ENCODE results near the gene NTN1. TPM values are rescaled to one million over a fixed set of nuclear protein-coding genes. Genes with fewer than 3 reads are reported as not detected.
"Not testable (repeated sequence)": the region's sequence is repeated elsewhere in the genome, so short reads cannot be mapped to it uniquely, and the experiment has no call there.

NTN1 gene
- total RNA-seq, 1 experiment from 2014 or later: 17.7 TPM

DNA sequence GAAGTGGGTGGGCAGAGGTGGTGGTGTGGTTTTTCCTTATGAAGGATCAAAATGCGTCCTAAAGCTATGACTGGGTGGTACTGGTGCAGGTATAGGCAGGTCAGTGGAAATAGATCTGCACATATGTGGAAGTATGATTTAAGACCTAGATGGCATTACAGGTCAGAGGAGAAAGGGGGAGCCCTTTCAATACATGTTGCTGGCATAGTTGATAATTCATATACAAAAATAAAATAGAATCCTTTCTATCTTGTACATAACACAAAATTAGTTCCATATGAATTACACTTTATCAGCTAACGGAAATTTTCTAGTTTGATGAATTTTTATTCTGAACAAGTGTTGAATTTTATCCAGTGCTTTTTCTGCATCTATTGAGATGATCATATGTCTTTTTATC lies 35.0 kb upstream of the NTN1 start:
- Histone ChIP-seq H3K36me3 (ENCODE audit: low read depth) (no peaks in the 10 kb centered on the region), H4K20me1 (ENCODE audit: insufficient read depth) (no peaks in the 10 kb centered on the region), H3K27ac (no peak overlapping the region), H3F3A (ENCODE audit: insufficient read depth, low read depth) (no peaks in the 10 kb centered on the region), H3K79me2 (ENCODE audit: low read depth) (no peaks in the 10 kb centered on the region), H2AFZ (no peak overlapping the region), H3K9me3 (ENCODE audit: insufficient read depth, low read depth) (no peaks in the 10 kb centered on the region), H3K4me1 (replicated peaks; ENCODE audit: insufficient read depth) (no peaks in the 10 kb centered on the region), H3K9me2 (ENCODE audit: insufficient read depth) (no peaks in the 10 kb centered on the region), H3K4me3 (no peak overlapping the region), H3K4me2 (no peak overlapping the region), H3K27me3 (ENCODE audit: insufficient read depth, low read depth) (no peaks in the 10 kb centered on the region)
- intact Hi-C loops (cut with micrococcal nuclease; ENCODE audit: unreplicated experiment): no loop called here
- no TSS peak for BruUV-seq (replicated peaks)
- POLR2A ChIA-PET (ENCODE audit: unreplicated experiment): no interaction called here
- no peak for TF ChIP-seq EZH2 (IDR thresholded peaks at IDR 0.05; ENCODE audit: low read depth)
- TF ChIP-seq, protein P1, sequence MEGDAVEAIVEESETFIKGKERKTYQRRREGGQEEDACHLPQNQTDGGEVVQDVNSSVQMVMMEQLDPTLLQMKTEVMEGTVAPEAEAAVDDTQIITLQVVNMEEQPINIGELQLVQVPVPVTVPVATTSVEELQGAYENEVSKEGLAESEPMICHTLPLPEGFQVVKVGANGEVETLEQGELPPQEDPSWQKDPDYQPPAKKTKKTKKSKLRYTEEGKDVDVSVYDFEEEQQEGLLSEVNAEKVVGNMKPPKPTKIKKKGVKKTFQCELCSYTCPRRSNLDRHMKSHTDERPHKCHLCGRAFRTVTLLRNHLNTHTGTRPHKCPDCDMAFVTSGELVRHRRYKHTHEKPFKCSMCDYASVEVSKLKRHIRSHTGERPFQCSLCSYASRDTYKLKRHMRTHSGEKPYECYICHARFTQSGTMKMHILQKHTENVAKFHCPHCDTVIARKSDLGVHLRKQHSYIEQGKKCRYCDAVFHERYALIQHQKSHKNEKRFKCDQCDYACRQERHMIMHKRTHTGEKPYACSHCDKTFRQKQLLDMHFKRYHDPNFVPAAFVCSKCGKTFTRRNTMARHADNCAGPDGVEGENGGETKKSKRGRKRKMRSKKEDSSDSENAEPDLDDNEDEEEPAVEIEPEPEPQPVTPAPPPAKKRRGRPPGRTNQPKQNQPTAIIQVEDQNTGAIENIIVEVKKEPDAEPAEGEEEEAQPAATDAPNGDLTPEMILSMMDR (conservative IDR thresholded peaks at IDR 0.05): peak; percentile 33; the same call in 1 of the 2 replicates
- CTCF ChIA-PET: no interaction called here
- DNase-seq: no peak

DNA sequence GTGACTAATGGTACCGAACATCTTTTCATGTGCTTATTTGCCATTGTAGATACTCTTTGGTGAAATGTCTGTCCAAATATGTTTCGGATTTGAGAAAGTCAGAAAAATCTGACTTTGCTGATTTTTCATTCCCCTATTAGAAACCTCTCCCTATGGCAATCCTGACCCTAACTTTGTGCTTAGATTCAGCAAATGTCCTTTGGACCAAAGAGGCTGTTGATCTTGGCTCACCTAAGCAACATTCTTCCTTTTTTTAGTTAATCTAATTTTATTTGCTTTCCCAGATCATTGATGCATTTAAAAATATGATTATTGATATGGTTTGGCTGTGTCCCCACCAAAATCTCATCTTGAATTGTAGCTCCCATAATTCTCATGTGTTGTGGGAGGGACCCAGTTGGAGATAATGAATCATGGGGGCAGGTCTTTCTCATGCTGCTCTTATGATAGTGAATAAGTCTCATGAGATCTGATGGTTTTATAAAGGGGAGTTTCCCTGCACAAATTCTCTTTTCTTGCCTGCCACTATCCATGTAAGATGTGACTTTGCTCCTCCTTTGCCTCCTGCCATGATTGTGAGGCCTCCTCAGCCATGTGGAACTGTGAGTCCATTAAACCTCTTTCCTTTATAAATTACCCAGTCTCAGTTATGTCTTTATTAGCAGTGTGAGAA lies 32.9 kb upstream of the NTN1 start:
- POLR2A ChIA-PET (ENCODE audit: unreplicated experiment); H3K9me3 ChIP-seq (ENCODE audit: insufficient read depth, low read depth); BruUV-seq (replicated peaks); H3K36me3 ChIP-seq (ENCODE audit: low read depth); H3K79me2 ChIP-seq (ENCODE audit: low read depth); H3K4me1 ChIP-seq (replicated peaks; ENCODE audit: insufficient read depth); H3F3A ChIP-seq (ENCODE audit: insufficient read depth, low read depth); DNase-seq; intact Hi-C loops (cut with micrococcal nuclease; ENCODE audit: unreplicated experiment); H3K4me3 ChIP-seq; CTCF ChIA-PET; H3K27me3 ChIP-seq (ENCODE audit: insufficient read depth, low read depth); H4K20me1 ChIP-seq (ENCODE audit: insufficient read depth); H3K27ac ChIP-seq; H2AFZ ChIP-seq; H3K9me2 ChIP-seq (ENCODE audit: insufficient read depth); H3K4me2 ChIP-seq: not testable (repeated sequence)

DNA sequence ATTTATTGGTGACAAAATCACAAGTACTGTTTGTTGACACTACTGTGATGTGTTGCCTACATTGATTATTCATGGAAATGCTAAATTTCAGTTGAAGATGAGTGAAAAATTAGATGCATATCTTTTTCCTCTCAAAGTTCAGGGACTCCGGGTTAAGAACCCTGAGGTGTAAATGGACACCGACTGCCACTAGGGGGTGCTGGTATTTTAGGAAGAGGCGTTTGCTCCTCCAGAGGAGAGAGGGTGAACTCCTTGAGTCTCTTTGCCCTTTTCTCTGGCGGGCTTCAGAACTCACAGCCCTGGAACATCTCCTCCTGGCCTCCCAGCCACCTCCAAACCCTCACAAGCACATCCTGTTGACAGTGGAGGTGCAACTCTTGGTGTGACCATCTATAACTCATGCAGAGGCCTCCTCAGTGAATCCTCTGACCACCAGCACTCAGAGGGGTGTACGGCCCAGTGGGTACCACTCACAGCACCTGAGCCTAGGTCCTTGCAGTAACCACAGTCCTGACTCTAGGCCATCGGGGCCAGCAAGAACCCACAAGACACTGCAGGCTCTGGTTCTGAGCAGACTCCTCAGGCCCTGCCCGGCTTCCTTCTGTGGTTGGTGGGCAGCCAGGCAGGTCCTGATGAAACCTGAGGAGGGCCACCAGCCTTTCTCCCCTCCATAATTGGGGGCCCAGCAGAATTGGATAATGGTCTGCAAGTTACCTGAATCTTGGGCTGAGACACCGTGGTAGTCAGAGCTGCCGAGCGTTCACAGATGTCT lies 29.6 kb upstream of the NTN1 start:
- intact Hi-C loops (cut with micrococcal nuclease; ENCODE audit: unreplicated experiment): loop anchor here (1.0 to 10.0 kb wide), 2 partner anchors 413 to 531 kb away; no protein-coding TSS in a partner anchor
- Histone ChIP-seq H3K4me3 (no peak overlapping the region), H4K20me1 (ENCODE audit: insufficient read depth) (no peaks in the 10 kb centered on the region), H3F3A (ENCODE audit: insufficient read depth, low read depth) (no peaks in the 10 kb centered on the region), H3K27me3 (ENCODE audit: insufficient read depth, low read depth) (no peaks in the 10 kb centered on the region), H3K36me3 (ENCODE audit: low read depth) (no peaks in the 10 kb centered on the region), H3K27ac (no peak overlapping the region), H3K9me3 (ENCODE audit: insufficient read depth, low read depth) (no peaks in the 10 kb centered on the region), H3K79me2 (ENCODE audit: low read depth) (no peaks in the 10 kb centered on the region), H3K9me2 (ENCODE audit: insufficient read depth) (no peaks in the 10 kb centered on the region), H3K4me1 (replicated peaks; ENCODE audit: insufficient read depth) (no peaks in the 10 kb centered on the region), H3K4me2 (no peak overlapping the region), H2AFZ (no peak overlapping the region)
- peak; percentile 40 to 61 for DNase-seq
- TF ChIP-seq EZH2 (IDR thresholded peaks at IDR 0.05; ENCODE audit: low read depth): no peak
- TF ChIP-seq, protein P1 (conservative IDR thresholded peaks at IDR 0.05): peak; percentile 74
- no TSS peak for BruUV-seq (replicated peaks)
- POLR2A ChIA-PET (ENCODE audit: unreplicated experiment): no interaction called here
- CTCF ChIA-PET: interaction anchor here (0.6 to 0.7 kb wide), 2 partner anchors 81 to 569 kb away, joined by 3 to 5 read pairs; no protein-coding TSS in a partner anchor

Data from PC-9 (cell line).